ENCODE data around the gene PROX1. TPM values are rescaled to one million over a fixed set of nuclear protein-coding genes. Genes with fewer than 3 reads are reported as not detected.

Gene PROX1
- total and polyA plus RNA-seq, 2 of the 8 experiments (the other 6 are each of a cell fraction or from before 2014, with no cell fraction given) = 0.30 to 2.0 TPM

DNA sequence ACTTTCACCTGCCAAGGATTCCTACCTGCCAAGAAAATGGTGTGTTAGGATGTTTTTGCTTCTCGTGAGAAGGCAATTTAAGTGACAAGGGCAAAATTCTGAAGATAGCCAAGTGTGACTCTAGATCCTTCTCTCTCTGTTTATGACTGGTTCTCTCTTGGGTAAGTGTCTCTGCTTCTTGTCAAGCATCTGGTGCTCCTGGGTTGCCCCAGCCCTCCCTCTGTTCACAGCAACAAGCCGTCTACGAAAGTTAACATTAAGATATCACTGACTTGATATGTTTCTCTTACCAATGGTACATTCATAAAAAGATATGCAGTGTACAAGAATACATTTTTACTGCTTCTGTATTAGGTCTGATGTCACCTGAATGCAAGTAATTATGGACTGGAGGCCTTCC lies 55.4 kb downstream of the PROX1 start:
- no peak overlapping the region for H4K8ac ChIP-seq (ENCODE audit: extremely low read depth, insufficient read depth, low read length)
- FAIRE-seq (no peak), DNase-seq (ENCODE audit: low read depth in 1 of 2, low spot score in 2 of 2) (no peak)
- no peaks in the 10 kb centered on the region for H3K79me1 ChIP-seq (ENCODE audit: low read depth, low read length)
- H3K27ac ChIP-seq (ENCODE audit: low read depth, low read length) = no peak overlapping the region
- H2BK5ac ChIP-seq (ENCODE audit: low read depth, low read length) = no peak overlapping the region
- H2AK5ac ChIP-seq (ENCODE audit: low read depth, low read length) = no peak overlapping the region
- ChIA-PET POLR2A (ENCODE audit: partially characterized antibody) (no interaction called here), CTCF (ENCODE audit: partially characterized antibody) (no interaction called here)
- H3K9ac ChIP-seq (replicated peaks in 1 of 4; ENCODE audit: extremely low read depth in 1 of 4, low read depth in 3 of 4, low read length in 3 of 4) = no peak overlapping the region
- H3K56ac ChIP-seq (replicated peaks; ENCODE audit: insufficient read length, low read depth, low read length) = no peak overlapping the region
- H3K79me2 ChIP-seq (ENCODE audit: control insufficient read depth in 1 of 2, insufficient read depth in 2 of 2, low read length in 2 of 2) = no peaks in the 10 kb centered on the region
- no peaks in the 10 kb centered on the region for H3K23me2 ChIP-seq (ENCODE audit: low read depth, low read length)
- no peak overlapping the region for H3K4me3 ChIP-seq (ENCODE audit: extremely low read depth in 1 of 4, insufficient read depth in 2 of 4, low read depth in 3 of 4, low read length in 4 of 4)
- no peak overlapping the region for H3K14ac ChIP-seq (ENCODE audit: insufficient read length)
- H3K36me3 ChIP-seq (ENCODE audit: control insufficient read depth in 2 of 4, insufficient read depth in 4 of 4, low read length in 3 of 4) = no peaks in the 10 kb centered on the region
- H3K18ac ChIP-seq (ENCODE audit: extremely low read depth, low read length) = no peak overlapping the region
- H3K4me1 ChIP-seq (replicated peaks in 1 of 4; ENCODE audit: control insufficient read depth in 3 of 4, insufficient read depth in 4 of 4, low read length in 3 of 4) = peaks cover 0 to 6% (median under 1%) of the 10 kb centered on the region in 4 experiments; a peak in 2 of 7 replicates
- H3K4ac ChIP-seq (replicated peaks; ENCODE audit: insufficient read length, low read depth, low read length) = no peak overlapping the region
- no peak overlapping the region for H2BK12ac ChIP-seq (ENCODE audit: low read depth, low read length)
- H3K4me2 ChIP-seq (ENCODE audit: insufficient read depth in 1 of 2, low read depth in 2 of 2, low read length in 2 of 2) = no peak overlapping the region
- H4K20me1 ChIP-seq (replicated peaks in 1 of 2; ENCODE audit: control insufficient read depth in 1 of 2, insufficient read depth in 2 of 2, low read length in 2 of 2) = no peaks in the 10 kb centered on the region
- H2BK120ac ChIP-seq (replicated peaks; ENCODE audit: low read depth, low read length) = no peak overlapping the region
- 89% methylated on average over 3 of the region's 3 CpGs; no CpG with 5 or more reads in 1 of the 2 experiments for WGBS, 2 experiments (ENCODE audit: extremely low coverage in 1 of 2, insufficient coverage in 1 of 2, insufficient read length in 1 of 2, insufficient replicate concordance in 2 of 2, low coverage in 1 of 2, low lambda C conversion rate in 2 of 2, missing lambda C conversion rate in 1 of 2)
- H2BK15ac ChIP-seq (ENCODE audit: low read length) = no peak overlapping the region
- no peaks in the 10 kb centered on the region for H3K27me3 ChIP-seq (replicated peaks in 1 of 4; ENCODE audit: control insufficient read depth in 3 of 4, extremely low read depth in 1 of 4, insufficient read depth in 3 of 4, low read length in 3 of 4)
- TF ChIP-seq, protein P1, sequence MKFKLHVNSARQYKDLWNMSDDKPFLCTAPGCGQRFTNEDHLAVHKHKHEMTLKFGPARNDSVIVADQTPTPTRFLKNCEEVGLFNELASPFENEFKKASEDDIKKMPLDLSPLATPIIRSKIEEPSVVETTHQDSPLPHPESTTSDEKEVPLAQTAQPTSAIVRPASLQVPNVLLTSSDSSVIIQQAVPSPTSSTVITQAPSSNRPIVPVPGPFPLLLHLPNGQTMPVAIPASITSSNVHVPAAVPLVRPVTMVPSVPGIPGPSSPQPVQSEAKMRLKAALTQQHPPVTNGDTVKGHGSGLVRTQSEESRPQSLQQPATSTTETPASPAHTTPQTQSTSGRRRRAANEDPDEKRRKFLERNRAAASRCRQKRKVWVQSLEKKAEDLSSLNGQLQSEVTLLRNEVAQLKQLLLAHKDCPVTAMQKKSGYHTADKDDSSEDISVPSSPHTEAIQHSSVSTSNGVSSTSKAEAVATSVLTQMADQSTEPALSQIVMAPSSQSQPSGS (IDR thresholded peaks at IDR 0.05; ENCODE audit: low read length) = no peak
- TF ChIP-seq SP1 (IDR thresholded peaks at IDR 0.05; ENCODE audit: low read depth, low read length) (no peak), EGR1 (IDR thresholded peaks at IDR 0.05; ENCODE audit: borderline replicate concordance, low read depth, low read length) (no peak), POLR2AphosphoS5 (IDR thresholded peaks at IDR 0.05; ENCODE audit: low read depth, low read length) (no peak), HDAC6 (IDR thresholded peaks at IDR 0.05; ENCODE audit: low read depth, low read length) (no peak), NANOG (IDR thresholded peaks at IDR 0.05; ENCODE audit: insufficient read depth, low read depth, low read length, poor library complexity, severe bottlenecking) (no peak), RAD21 (IDR thresholded peaks at IDR 0.05 in 1 of 2, conservative IDR thresholded peaks at IDR 0.05 in 1 of 2; ENCODE audit: low read depth in 2 of 2, low read length in 2 of 2) (no peak), JUND (IDR thresholded peaks at IDR 0.05; ENCODE audit: low read length) (no peak), JUN (IDR thresholded peaks at IDR 0.05; ENCODE audit: low read depth, low read length) (no peak), CHD2 (IDR thresholded peaks at IDR 0.05; ENCODE audit: low read length) (no peak), KDM5A (IDR thresholded peaks at IDR 0.05; ENCODE audit: low read length) (no peak), SIN3A (conservative IDR thresholded peaks at IDR 0.05 in 1 of 2, IDR thresholded peaks at IDR 0.05 in 1 of 2; ENCODE audit: low read depth in 1 of 2, low read length in 2 of 2) (no peak)
- 0 out of 2 replicates have a peak overlapping the region, but pooled peaks have one; percentile 12 for H2AFZ ChIP-seq (ENCODE audit: low read length)
- no peak overlapping the region for H4K5ac ChIP-seq (ENCODE audit: insufficient read length, low read depth, low read length)
- H4K91ac ChIP-seq (replicated peaks; ENCODE audit: insufficient read length, low read length) = no peak overlapping the region
- no peaks in the 10 kb centered on the region for H3K9me3 ChIP-seq (ENCODE audit: insufficient read depth in 2 of 2, low read depth in 1 of 2, low read length in 1 of 2)
- H3K23ac ChIP-seq (ENCODE audit: insufficient read length) = no peak overlapping the region
- H2BK20ac ChIP-seq (ENCODE audit: low read length) = no peak overlapping the region
